Sigmoid colon (tissue), 4 donors: ENCODE data around the gene CNDP1.

Experiments used
- EP300 ChIP-seq, 4 donors: sonication (generic); formaldehyde crosslinking; IDR thresholded peaks; one replicate each; pipeline ENCODE4 v1.6.1; 2017; ENCODE audit warnings: antibody characterized with exemption in 4 of 4
- POLR2A ChIP-seq, 2 donors: fragments of 450-650 bp; IDR thresholded peaks; one replicate each; pipeline ENCODE4 v1.6.1; 2016; ENCODE audit warnings: antibody characterized with exemption in 2 of 2, mild to moderate bottlenecking in 2 of 2, moderate library complexity in 2 of 2
- POLR2AphosphoS5 ChIP-seq, 4 donors: sonication (generic); formaldehyde crosslinking; IDR thresholded peaks; one replicate each; pipeline ENCODE4 v1.6.1; 2017; ENCODE audit warnings: antibody characterized with exemption in 4 of 4
- TF ChIP-seq, protein P1 (sequence below), 4 experiments: fragments of 450-650 bp in 3 of 4; fragments of 200-600 bp in 1 of 4; IDR thresholded peaks; one replicate each; pipeline ENCODE4 v1.5.1; 2016 to 2019; ENCODE audit warnings: antibody characterized with exemption in 4 of 4, mild to moderate bottlenecking in 3 of 4, moderate library complexity in 2 of 4

DNA sequence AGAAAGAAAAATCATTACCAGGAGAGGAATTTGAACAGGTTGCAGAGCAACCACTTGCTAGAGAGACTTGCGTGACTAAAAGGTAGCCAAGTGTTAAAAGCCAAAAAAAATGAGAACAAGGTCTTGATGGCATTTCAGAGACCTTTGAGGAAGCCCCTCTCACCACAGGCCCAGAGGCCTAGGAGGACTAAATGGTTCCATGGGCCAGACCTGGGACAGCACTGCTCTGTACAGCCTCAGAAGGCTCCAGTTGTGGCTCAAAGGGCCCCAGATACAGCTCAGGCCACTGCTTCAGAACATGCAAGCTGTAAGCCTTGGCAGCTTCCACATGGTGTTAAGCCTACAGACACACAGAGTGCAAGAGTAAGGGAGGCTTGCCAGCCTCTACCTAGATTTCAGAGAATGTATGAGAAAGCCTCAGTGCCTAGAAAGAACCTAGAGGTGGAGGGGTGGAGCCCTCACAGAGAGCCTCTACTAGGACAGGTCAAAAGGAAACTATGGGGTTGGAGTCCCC, 15.3 kb downstream of the CNDP1 start:
- TF ChIP-seq, protein P1, sequence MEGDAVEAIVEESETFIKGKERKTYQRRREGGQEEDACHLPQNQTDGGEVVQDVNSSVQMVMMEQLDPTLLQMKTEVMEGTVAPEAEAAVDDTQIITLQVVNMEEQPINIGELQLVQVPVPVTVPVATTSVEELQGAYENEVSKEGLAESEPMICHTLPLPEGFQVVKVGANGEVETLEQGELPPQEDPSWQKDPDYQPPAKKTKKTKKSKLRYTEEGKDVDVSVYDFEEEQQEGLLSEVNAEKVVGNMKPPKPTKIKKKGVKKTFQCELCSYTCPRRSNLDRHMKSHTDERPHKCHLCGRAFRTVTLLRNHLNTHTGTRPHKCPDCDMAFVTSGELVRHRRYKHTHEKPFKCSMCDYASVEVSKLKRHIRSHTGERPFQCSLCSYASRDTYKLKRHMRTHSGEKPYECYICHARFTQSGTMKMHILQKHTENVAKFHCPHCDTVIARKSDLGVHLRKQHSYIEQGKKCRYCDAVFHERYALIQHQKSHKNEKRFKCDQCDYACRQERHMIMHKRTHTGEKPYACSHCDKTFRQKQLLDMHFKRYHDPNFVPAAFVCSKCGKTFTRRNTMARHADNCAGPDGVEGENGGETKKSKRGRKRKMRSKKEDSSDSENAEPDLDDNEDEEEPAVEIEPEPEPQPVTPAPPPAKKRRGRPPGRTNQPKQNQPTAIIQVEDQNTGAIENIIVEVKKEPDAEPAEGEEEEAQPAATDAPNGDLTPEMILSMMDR (IDR thresholded peaks at IDR 0.05): no peak
- TF ChIP-seq EP300 (IDR thresholded peaks at IDR 0.05): no peak
- TF ChIP-seq POLR2AphosphoS5 (IDR thresholded peaks at IDR 0.05): no peak
- no peak for TF ChIP-seq POLR2A (IDR thresholded peaks at IDR 0.05)
